D721Med (cell line): ENCODE data around the gene SORCS2.
"Not testable (repeated sequence)": the region's sequence is repeated elsewhere in the genome, so short reads cannot be mapped to it uniquely, and the experiment has no call there.

Experiments used
- DNase-seq: peaks from one replicate; pipeline ENCODE4 v3.0.0; 2011; ENCODE audit warnings: low spot score; ENCODE audit not compliant: insufficient read length
- FAIRE-seq: peaks from 2 replicates; lab custom pipeline; 2011; peaks lifted over from hg19 to GRCh38; lab: Jason Lieb, UNC
- TF ChIP-seq, protein P1 (sequence below): IDR thresholded peaks from 2 replicates; pipeline ENCODE4 v1.5.1; 2012; ENCODE audit warnings: mild to moderate bottlenecking, control low read depth; ENCODE audit not compliant: insufficient read depth; ENCODE audit errors: missing control alignments

SORCS2 gene

GRCh38 chr4:7595934-7596461, 403.7 kb downstream of the SORCS2 start:
- DNase-seq = no peak
- FAIRE-seq = no peak
- TF ChIP-seq, protein P1, sequence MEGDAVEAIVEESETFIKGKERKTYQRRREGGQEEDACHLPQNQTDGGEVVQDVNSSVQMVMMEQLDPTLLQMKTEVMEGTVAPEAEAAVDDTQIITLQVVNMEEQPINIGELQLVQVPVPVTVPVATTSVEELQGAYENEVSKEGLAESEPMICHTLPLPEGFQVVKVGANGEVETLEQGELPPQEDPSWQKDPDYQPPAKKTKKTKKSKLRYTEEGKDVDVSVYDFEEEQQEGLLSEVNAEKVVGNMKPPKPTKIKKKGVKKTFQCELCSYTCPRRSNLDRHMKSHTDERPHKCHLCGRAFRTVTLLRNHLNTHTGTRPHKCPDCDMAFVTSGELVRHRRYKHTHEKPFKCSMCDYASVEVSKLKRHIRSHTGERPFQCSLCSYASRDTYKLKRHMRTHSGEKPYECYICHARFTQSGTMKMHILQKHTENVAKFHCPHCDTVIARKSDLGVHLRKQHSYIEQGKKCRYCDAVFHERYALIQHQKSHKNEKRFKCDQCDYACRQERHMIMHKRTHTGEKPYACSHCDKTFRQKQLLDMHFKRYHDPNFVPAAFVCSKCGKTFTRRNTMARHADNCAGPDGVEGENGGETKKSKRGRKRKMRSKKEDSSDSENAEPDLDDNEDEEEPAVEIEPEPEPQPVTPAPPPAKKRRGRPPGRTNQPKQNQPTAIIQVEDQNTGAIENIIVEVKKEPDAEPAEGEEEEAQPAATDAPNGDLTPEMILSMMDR = no peak

GRCh38 chr4:7596918-7597606, 404.7 kb downstream of the SORCS2 start:
- TF ChIP-seq, protein P1 = no peak
- FAIRE-seq = no peak
- DNase-seq = no peak

DNA sequence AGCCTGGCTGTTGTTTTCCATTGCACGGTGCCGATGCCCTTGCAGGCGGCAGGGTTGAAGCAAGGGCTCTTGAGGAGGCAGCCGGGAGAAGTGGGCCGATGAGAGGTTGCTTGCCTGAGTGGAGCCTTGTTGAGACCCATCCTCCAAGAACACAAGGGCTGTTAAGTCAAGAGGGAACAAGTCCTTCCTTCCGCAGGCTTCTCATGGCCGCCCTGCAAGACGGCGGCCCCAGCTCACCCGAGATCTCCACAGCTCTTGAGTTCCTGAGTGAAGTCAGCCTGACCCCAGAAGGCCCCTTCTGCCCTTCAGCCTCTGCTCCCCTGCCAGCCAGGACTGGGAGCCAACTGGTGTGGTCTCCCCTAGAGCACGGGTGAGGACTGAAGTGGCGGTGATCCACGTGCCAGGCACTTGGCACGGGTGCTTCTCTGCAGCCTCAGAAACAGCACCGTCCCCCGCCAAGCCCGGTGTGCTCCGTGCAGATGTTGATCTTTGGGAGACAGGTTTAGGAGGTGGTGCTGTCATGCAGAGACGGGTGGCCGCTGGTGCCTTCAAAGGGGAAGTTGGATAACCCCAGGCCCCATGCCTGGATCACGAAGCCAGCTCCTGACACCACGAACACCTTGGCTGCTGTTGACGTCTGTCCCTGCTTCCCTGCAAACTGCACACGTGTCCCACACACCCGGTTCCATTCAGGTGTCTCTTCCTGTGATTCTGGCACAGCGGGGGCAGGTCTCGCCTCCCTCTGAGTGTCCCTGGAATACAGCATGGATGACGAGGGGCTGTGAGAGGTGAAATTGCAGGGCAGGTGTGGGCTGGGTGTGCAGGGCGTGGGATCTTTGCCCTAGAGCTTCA, 406.8 kb downstream of the SORCS2 start:
- TF ChIP-seq, protein P1 = no peak
- DNase-seq = no peak

GRCh38 chr4:7600247-7600646, 407.9 kb downstream of the SORCS2 start:
- FAIRE-seq (no peak), DNase-seq (no peak)
- TF ChIP-seq, protein P1 = no peak

More for the DNA sequence above, 406.8 kb downstream of the SORCS2 start:
- FAIRE-seq = no peak

DNA sequence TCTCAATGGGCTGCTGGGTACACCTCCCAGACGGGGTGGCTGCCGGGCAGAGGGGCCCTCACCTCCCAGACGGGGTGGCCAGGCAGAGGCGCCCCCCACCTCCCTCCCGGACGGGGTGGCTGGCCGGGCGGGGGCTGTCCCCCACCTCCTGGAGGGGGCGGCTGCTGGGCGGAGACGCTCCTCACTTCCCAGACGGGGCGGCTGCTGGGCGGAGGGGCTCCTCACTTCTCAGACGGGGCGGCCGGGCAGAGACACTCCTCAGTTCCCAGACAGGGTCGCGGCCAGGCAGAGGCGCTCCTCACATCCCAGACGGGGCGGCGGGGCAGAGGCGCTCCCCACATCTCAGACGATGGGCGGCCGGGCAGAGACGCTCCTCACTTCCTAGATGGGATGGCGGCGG, 409.8 kb downstream of the SORCS2 start:
- DNase-seq, FAIRE-seq: not testable (repeated sequence)

DNA sequence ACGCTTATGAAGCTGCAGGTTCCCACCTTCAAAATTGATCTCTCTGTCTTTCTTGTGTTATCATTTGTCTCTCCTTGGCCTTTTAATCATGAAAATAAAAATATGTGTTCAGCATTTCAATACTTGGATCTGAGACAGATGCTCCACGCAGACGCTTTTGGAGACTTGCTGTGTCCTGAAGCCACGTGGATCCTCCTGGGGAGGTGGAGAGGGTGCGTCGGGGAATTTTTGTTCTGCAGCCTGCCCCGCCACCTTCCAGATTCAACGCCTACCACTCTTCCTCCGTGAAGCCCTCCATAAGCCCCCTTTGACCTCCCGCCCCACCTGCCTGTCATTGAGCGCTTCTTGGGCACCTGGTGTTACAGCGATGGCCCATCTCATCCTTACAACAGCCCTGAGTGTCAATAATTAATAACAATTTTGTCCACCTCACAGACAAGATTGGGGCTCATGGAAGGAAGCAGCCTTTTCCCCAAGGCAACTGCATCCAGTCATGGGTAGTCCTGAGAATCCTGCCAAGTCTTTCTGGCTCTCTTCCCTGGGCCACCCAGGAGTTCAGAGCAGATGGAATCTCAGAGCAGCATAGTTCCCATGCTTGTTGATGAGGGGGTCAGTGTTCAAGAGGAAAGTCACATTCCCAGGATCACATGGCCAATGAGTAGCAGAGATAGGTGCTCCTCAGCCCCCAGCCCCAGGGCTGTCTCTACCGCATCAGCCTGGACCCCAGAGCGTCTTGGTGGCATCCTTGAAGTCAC, 415.0 kb downstream of the SORCS2 start:
- FAIRE-seq (no peak), DNase-seq (no peak)
- TF ChIP-seq, protein P1 = no peak

GRCh38 chr4:7608046-7608445, 415.7 kb downstream of the SORCS2 start:
- TF ChIP-seq, protein P1 = no peak
- no peak for FAIRE-seq
- no peak for DNase-seq
